Effector memory CD8-positive, alpha-beta T cell (primary cell): Measurements from ENCODE around the gene KRTAP3-1.
"Not testable (repeated sequence)": the region's sequence is repeated elsewhere in the genome, so short reads cannot be mapped to it uniquely, and the experiment has no call there.

ENCODE experiments used
- ATAC-seq: fragments of 150-1000 bp; cut with Tn5 transposase; replicated peaks from 2 replicates; pipeline ENCODE4 v1.10.0; 2021; ENCODE audit warnings: mild to moderate bottlenecking, moderate library complexity
- DNase-seq, 3 experiments: peaks; one replicate each; pipeline ENCODE4 v3.0.0; 2021
- H3K27ac Mint-ChIP-seq, 2 donors: one replicate each; pipeline ENCODE4 v1.8.0; 2022; ENCODE audit warnings: mild to moderate bottlenecking in 2 of 2, mixed read lengths in 2 of 2, moderate library complexity in 2 of 2
- H3K27me3 Mint-ChIP-seq, 2 donors: one replicate each; pipeline ENCODE4 v1.8.0; 2022; ENCODE audit warnings: mixed read lengths in 2 of 2
- H3K36me3 Mint-ChIP-seq: one replicate; pipeline ENCODE4 v1.8.0; 2022; ENCODE audit warnings: mild to moderate bottlenecking, moderate library complexity, mixed read lengths; ENCODE audit not compliant: insufficient read depth
- H3K4me1 Mint-ChIP-seq, 2 donors: one replicate each; pipeline ENCODE4 v1.8.0; 2022; ENCODE audit warnings: low read depth in 2 of 2, mixed read lengths in 2 of 2
- H3K4me3 Mint-ChIP-seq, 2 donors: one replicate each; pipeline ENCODE4 v1.8.0; 2022; ENCODE audit warnings: mild to moderate bottlenecking in 2 of 2, mixed read lengths in 2 of 2, moderate library complexity in 2 of 2
- H3K9me3 Mint-ChIP-seq, 2 donors: one replicate each; pipeline ENCODE4 v1.8.0; 2022; ENCODE audit warnings: mixed read lengths in 2 of 2
- total RNA-seq, 9 experiments: gene quantifications; one replicate each; lab custom pipeline; 2026; lab: John Stamatoyannopoulos, UW

The KRTAP3-1 gene
- 0 reads per million in 9 experiments for total RNA-seq

DNA sequence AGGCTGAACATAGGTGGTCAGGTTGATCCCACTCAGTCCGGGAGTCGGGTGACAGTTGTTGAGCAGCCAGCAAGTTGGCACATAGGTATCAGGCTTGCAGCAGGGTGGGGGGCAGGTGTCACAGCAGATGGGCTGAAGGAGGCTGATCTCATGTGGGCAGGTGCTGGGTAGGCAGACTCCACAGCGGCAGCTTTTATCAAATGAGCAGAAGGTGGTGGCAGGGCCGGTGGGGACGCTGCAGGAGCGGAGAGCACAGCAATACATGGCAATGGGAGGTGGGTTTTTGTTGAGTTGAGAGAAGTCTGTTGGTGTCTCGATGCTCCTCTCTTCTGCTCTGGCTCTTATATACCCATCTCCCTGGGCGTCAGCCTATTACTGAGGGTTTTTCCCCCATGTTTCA is at the start of gene KRTAP3-1:
Gene KRTAP3-1 (minus strand): TSS at position 318 of the 400 bp plus-strand sequence. CDS start 54 bp downstream, at position 264.
- no peak for ATAC-seq
- no peak within 1 kb of the TSS for H3K4me3 Mint-ChIP-seq
- no peak within 1 kb of the TSS for H3K27ac Mint-ChIP-seq
- DNase-seq, result no peak
- H3K36me3 Mint-ChIP-seq, result no peaks in the 10 kb centered on the region
- no peaks in the 10 kb centered on the region for H3K9me3 Mint-ChIP-seq
- peaks cover 12 to 28% of the 10 kb centered on the region in 2 donors for H3K27me3 Mint-ChIP-seq
- H3K4me1 Mint-ChIP-seq, result no peaks in the 10 kb centered on the region

DNA sequence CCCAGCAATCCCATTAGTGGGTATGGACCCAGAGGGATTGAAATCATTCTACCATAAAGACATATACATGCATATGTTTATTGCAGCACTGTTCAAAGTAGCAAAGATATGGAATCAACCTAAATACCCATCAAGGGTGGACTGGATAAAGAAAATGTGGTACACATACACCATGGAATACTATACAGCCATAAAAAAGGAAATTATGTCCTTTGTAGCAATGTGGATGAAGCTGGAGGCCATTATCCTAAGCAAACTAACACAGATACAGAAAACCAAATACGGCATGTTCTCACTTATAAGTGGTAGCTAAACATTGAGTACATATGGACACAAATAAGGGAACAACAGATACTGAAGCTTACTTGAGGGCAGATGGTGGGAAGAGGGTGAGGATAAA is 48.6 kb upstream of the KRTAP3-1 start:
- ATAC-seq (no peak), DNase-seq (no peak)
- Mint-ChIP-seq H3K27ac (no peak overlapping the region), H3K27me3 (peaks cover 56 to 77% of the 10 kb centered on the region in 2 donors), H3K9me3 (peaks cover 0 to 7% of the 10 kb centered on the region in 2 donors), H3K4me3 (no peak overlapping the region), H3K4me1 (no peaks in the 10 kb centered on the region), H3K36me3 (no peaks in the 10 kb centered on the region)

DNA sequence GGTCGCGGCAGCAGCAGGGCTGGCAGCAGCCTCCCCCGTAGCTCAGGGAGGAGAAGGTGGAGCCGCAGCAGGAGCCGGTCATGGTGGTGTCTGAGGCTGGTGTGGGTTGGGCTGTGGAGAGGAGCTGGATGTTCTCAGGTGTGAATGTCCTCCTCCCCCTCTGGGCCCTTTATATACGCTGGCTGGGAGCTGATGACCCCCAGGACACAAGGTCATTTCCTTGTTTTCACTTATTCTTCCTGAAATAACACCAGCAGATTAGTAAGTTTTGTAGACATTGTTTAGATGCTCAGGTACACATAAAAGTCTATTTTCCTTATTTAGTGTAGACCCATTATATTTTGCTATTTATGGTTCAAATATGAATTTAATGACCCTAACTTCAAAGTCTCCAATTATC is 46.2 kb upstream of the KRTAP3-1 start, which contains the start of gene KRTAP2-2:
Gene KRTAP2-2 (minus strand): TSS at position 101 of the 400 bp plus-strand sequence. CDS start 19 bp downstream, at position 82.
- H3K4me3 Mint-ChIP-seq, H3K36me3 Mint-ChIP-seq, H3K4me1 Mint-ChIP-seq, ATAC-seq, H3K9me3 Mint-ChIP-seq, H3K27ac Mint-ChIP-seq, DNase-seq: not testable (repeated sequence)
- H3K27me3 Mint-ChIP-seq, result peaks cover 48 to 79% of the 10 kb centered on the region in 2 donors

- not testable (repeated sequence) for H3K36me3 Mint-ChIP-seq, ATAC-seq, H3K27ac Mint-ChIP-seq, H3K4me3 Mint-ChIP-seq, DNase-seq, H3K9me3 Mint-ChIP-seq, H3K4me1 Mint-ChIP-seq
- H3K27me3 Mint-ChIP-seq, result peaks cover 50 to 77% of the 10 kb centered on the region in 2 donors
Measured at GRCh38 chr17:41054556-41054955, 45.6 kb upstream of the KRTAP3-1 start.

- H3K27ac Mint-ChIP-seq, result no peak overlapping the region
- ATAC-seq, result no peak
- no peaks in the 10 kb centered on the region for H3K36me3 Mint-ChIP-seq
- peaks cover 0 to 7% of the 10 kb centered on the region in 2 donors for H3K9me3 Mint-ChIP-seq
- peaks cover 47 to 74% of the 10 kb centered on the region in 2 donors for H3K27me3 Mint-ChIP-seq
- H3K4me1 Mint-ChIP-seq, result no peaks in the 10 kb centered on the region
- DNase-seq, result no peak
- H3K4me3 Mint-ChIP-seq, result no peak overlapping the region
Measured at GRCh38 chr17:41054025-41054424, 45.1 kb upstream of the KRTAP3-1 start.

DNA sequence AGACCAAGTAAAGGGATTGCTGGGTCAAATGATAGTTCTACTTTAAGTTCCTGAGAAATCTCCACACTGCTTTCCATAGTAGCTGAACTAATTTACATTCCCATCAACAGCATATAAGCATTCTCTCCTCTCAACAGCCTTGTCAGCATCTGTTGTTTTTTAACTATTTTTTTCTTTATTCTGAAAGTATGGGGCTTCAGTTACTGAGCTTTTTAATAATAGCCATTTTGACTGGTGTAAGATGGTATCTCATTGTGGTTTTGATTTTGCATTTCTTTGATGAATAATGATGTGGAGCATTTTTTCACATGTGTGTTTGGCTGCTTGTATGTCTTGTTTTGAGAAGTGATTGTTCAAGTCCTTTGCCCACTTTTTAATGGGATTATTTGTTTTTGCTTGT is 43.6 kb upstream of the KRTAP3-1 start:
- no peaks in the 10 kb centered on the region for H3K4me1 Mint-ChIP-seq
- DNase-seq, result no peak
- H3K27me3 Mint-ChIP-seq, result peaks cover 51 to 74% of the 10 kb centered on the region in 2 donors
- H3K27ac Mint-ChIP-seq, result no peak overlapping the region
- H3K36me3 Mint-ChIP-seq, result no peaks in the 10 kb centered on the region
- ATAC-seq, result no peak
- H3K4me3 Mint-ChIP-seq, result no peak overlapping the region
- H3K9me3 Mint-ChIP-seq, result peaks cover 0 to 3% of the 10 kb centered on the region in 2 donors

GRCh38 chr17:41049110-41049509 is 40.2 kb upstream of the KRTAP3-1 start:
- Mint-ChIP-seq H3K4me3 (no peak overlapping the region), H3K36me3 (no peaks in the 10 kb centered on the region), H3K4me1 (peaks cover 0 to 2% of the 10 kb centered on the region in 2 donors), H3K9me3 (no peaks in the 10 kb centered on the region), H3K27me3 (peaks cover 67 to 68% of the 10 kb centered on the region in 2 donors), H3K27ac (no peak overlapping the region)
- DNase-seq (no peak), ATAC-seq (no peak)

GRCh38 chr17:41048441-41048840 is 39.5 kb upstream of the KRTAP3-1 start:
- no peak overlapping the region for H3K27ac Mint-ChIP-seq
- no peaks in the 10 kb centered on the region for H3K36me3 Mint-ChIP-seq
- DNase-seq, result no peak
- H3K27me3 Mint-ChIP-seq, result peaks cover 60 to 62% of the 10 kb centered on the region in 2 donors
- peaks cover 0 to 2% of the 10 kb centered on the region in 2 donors for H3K4me1 Mint-ChIP-seq
- no peak overlapping the region for H3K4me3 Mint-ChIP-seq
- no peak for ATAC-seq
- H3K9me3 Mint-ChIP-seq, result no peaks in the 10 kb centered on the region

DNA sequence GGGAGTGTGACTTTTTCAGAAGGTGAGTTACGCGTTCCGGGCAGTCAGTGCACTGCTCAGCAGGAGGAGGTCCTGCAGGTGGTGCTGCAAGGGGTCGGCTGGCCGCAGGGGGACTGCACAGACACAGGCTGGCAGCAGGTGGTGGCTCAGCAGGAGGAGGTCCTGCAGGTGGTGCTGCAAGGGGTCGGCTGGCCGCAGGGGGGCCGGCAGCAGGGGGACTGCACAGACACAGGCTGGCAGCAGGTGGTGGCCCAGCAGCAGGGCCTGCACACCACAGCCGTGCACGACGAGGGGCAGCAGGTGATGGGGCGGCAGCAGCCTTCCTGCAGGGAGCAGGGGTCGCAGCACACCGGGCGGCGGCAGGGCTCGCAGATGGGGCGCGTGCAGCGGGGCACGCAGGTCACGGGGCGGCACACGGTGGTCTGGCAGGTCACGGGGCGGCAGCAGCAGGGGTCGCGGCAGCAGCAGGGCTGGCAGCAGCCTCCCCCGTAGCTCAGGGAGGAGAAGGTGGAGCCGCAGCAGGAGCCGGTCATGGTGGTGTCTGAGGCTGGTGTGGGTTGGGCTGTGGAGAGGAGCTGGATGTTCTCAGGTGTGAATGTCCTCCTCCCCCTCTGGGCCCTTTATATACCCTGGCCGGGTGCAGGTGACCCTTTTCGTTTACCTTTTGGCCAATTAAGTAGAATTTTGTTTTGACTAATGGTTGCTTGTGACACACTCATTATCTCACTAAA is 38.0 kb upstream of the KRTAP3-1 start, which contains the start of gene KRTAP2-1:
Gene KRTAP2-1 (minus strand): TSS at position 582 of the 731 bp plus-strand sequence. CDS start 49 bp downstream, at position 533.
- DNase-seq, H3K9me3 Mint-ChIP-seq, H3K4me1 Mint-ChIP-seq, H3K36me3 Mint-ChIP-seq, ATAC-seq, H3K4me3 Mint-ChIP-seq: not testable (repeated sequence)
- Mint-ChIP-seq H3K27me3 (peaks cover 45 to 49% of the 10 kb centered on the region in 2 donors), H3K27ac (peak within 1 kb of the TSS in 1 of 2 donors; percentile 59)

- ATAC-seq, result no peak
- peaks cover 40 to 43% of the 10 kb centered on the region in 2 donors for H3K27me3 Mint-ChIP-seq
- DNase-seq, result no peak
- no peaks in the 10 kb centered on the region for H3K36me3 Mint-ChIP-seq
- H3K9me3 Mint-ChIP-seq, result no peaks in the 10 kb centered on the region
- no peak overlapping the region for H3K4me3 Mint-ChIP-seq
- H3K4me1 Mint-ChIP-seq, result peaks cover 0 to 2% of the 10 kb centered on the region in 2 donors
- no peak overlapping the region for H3K27ac Mint-ChIP-seq
Measured at GRCh38 chr17:41042953-41043352, 34.0 kb upstream of the KRTAP3-1 start.

DNA sequence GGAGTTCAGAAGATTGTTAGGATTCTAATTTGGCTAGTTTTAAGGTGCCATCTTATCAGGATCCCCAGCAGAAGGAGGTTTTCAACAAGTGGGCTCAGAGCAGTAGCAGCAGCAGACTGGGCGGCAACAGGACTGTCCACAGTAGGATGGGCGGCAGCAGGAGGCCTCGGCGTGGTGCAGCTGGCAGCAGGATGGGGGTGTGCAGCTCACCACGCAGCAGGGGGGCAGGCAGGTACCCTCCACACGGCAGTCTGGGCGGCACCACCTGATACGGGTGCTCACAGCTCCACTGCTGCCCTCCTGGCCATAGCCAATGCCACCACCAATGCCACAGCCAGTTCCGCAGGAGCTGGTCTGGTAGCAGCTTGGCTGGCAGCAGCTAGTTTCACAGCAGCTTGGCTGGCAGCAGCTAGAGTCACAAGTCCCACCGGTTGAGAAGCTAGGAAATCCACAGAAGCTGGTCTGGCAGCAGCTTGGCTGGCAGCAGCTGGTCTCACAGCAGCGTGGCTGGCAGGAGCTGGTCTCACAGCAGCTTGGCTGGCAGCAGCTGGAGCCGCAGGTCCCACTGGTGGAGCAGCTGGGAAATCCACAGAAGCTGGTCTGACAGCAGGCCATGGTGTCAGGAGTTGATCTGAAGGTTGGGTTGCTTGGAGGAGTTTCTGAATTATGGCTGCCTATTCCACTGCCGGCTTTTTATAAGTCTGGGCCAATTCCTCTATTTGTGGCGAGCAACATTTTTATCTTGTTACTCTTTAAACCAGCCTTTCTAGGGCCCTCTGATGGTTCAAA is 32.0 kb upstream of the KRTAP3-1 start, which contains the start of gene KRTAP1-1:
Gene KRTAP1-1 (minus strand): TSS at position 668 of the 789 bp plus-strand sequence. CDS start 53 bp downstream, at position 615.
- H3K4me3 Mint-ChIP-seq, H3K27ac Mint-ChIP-seq, DNase-seq, ATAC-seq, H3K4me1 Mint-ChIP-seq, H3K9me3 Mint-ChIP-seq, H3K36me3 Mint-ChIP-seq: not testable (repeated sequence)
- H3K27me3 Mint-ChIP-seq, result peaks cover 36 to 37% of the 10 kb centered on the region in 2 donors

DNA sequence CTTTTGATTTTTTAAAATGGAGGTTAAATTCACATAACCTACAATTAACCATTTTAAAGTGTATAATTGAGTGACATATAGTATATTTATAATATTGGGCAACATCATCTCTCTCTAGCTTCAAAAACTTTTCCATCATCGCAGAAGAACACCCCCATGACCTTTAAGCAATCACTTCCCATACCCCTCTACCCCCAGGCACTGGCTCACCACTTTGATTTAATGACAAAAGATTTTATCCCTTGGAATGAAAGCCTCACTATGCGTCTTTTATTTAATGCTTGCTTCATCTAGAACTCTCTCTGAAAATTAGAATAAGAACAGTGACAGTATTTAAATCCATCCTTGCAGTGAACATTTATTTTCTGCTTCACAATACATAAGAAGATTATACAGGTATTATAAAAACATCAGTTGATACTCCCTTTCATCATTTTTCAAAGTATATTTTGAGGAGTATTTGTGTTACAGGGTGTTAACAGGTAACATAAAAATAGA is 29.0 kb upstream of the KRTAP3-1 start:
- no peak overlapping the region for H3K4me3 Mint-ChIP-seq
- no peak overlapping the region for H3K27ac Mint-ChIP-seq
- H3K9me3 Mint-ChIP-seq, result no peaks in the 10 kb centered on the region
- DNase-seq, result no peak
- no peak for ATAC-seq
- no peaks in the 10 kb centered on the region for H3K4me1 Mint-ChIP-seq
- H3K27me3 Mint-ChIP-seq, result peaks cover 39 to 49% of the 10 kb centered on the region in 2 donors
- no peaks in the 10 kb centered on the region for H3K36me3 Mint-ChIP-seq

GRCh38 chr17:41034346-41034935 is 25.5 kb upstream of the KRTAP3-1 start, which contains the start of gene KRTAP1-3:
KRTAP1-3 (minus strand) TSS chr17:41034874; CDS start chr17:41034821, 53 bp downstream.
- not testable (repeated sequence) for DNase-seq, H3K4me3 Mint-ChIP-seq, H3K36me3 Mint-ChIP-seq, H3K4me1 Mint-ChIP-seq, H3K27ac Mint-ChIP-seq, H3K9me3 Mint-ChIP-seq, ATAC-seq
- peaks cover 60 to 62% of the 10 kb centered on the region in 2 donors for H3K27me3 Mint-ChIP-seq
